ENCODE results near the gene ARRB2.
"Not testable (repeated sequence)": the region's sequence is repeated elsewhere in the genome, so short reads cannot be mapped to it uniquely, and the experiment has no call there.

Gene ARRB2

GRCh38 chr17:4676791-4677190 is 33.6 kb upstream of the ARRB2 start:
- ATAC-seq: no peak
- no peak for TF ChIP-seq ZFP3 (CRISPR knock-in tag; IDR thresholded peaks at IDR 0.05)
- TF ChIP-seq POU6F1 (CRISPR knock-in tag; IDR thresholded peaks at IDR 0.05; ENCODE audit: borderline replicate concordance, low read depth): no peak
- no peak for TF ChIP-seq SNAI2 (CRISPR knock-in tag; IDR thresholded peaks at IDR 0.05)
- no peak for TF ChIP-seq BACH2 (CRISPR knock-in tag; IDR thresholded peaks at IDR 0.05; ENCODE audit: borderline replicate concordance)
- TF ChIP-seq TCF4 (CRISPR knock-in tag; IDR thresholded peaks at IDR 0.05; ENCODE audit: borderline replicate concordance): no peak
- TF ChIP-seq PPARA (CRISPR knock-in tag; IDR thresholded peaks at IDR 0.05; ENCODE audit: borderline replicate concordance): no peak
- no peak for TF ChIP-seq GLIS3 (CRISPR knock-in tag; IDR thresholded peaks at IDR 0.05)
- no peak for TF ChIP-seq ZNF8 (CRISPR knock-in tag; IDR thresholded peaks at IDR 0.05)
- TF ChIP-seq TSHZ2 (CRISPR knock-in tag; IDR thresholded peaks at IDR 0.05): no peak
- no peak for TF ChIP-seq CREB5 (CRISPR knock-in tag; IDR thresholded peaks at IDR 0.05; ENCODE audit: low read depth)
- no peak for TF ChIP-seq RARB (CRISPR knock-in tag; IDR thresholded peaks at IDR 0.05)
- TF ChIP-seq CSRNP3 (CRISPR knock-in tag; IDR thresholded peaks at IDR 0.05): no peak
- TF ChIP-seq ZNF565 (CRISPR knock-in tag; conservative IDR thresholded peaks at IDR 0.05; ENCODE audit: low read depth): no peak
- no peak for TF ChIP-seq TOX (CRISPR knock-in tag; IDR thresholded peaks at IDR 0.05; ENCODE audit: borderline replicate concordance)

GRCh38 chr17:4678448-4679026 is 31.9 kb upstream of the ARRB2 start:
- TF ChIP-seq CREB5 (CRISPR knock-in tag; IDR thresholded peaks at IDR 0.05; ENCODE audit: low read depth): no peak
- peak; percentile 71 for ATAC-seq

GRCh38 chr17:4679658-4680057 is 30.8 kb upstream of the ARRB2 start:
- TF ChIP-seq ZC3H10 (CRISPR knock-in tag; IDR thresholded peaks at IDR 0.05): no peak
- no peak for TF ChIP-seq SNAI2 (CRISPR knock-in tag; IDR thresholded peaks at IDR 0.05)
- no peak for TF ChIP-seq PPARA (CRISPR knock-in tag; IDR thresholded peaks at IDR 0.05; ENCODE audit: borderline replicate concordance)
- no peak for TF ChIP-seq TCF4 (CRISPR knock-in tag; IDR thresholded peaks at IDR 0.05; ENCODE audit: borderline replicate concordance)
- TF ChIP-seq OSR1 (CRISPR knock-in tag; IDR thresholded peaks at IDR 0.05): no peak
- no peak for TF ChIP-seq CREB5 (CRISPR knock-in tag; IDR thresholded peaks at IDR 0.05; ENCODE audit: low read depth)
- peak; percentile 90 for ATAC-seq

GRCh38 chr17:4683739-4684138 is 26.7 kb upstream of the ARRB2 start:
- not testable (repeated sequence) for ATAC-seq

GRCh38 chr17:4689872-4690271 is 20.6 kb upstream of the ARRB2 start:
- not testable (repeated sequence) for ATAC-seq

All from SK-N-SH treated with all-trans-retinoic acid at 6 μM for 48 hours (cell line).